SK-N-SH treated with all-trans-retinoic acid at 6 μM for 48 hours (cell line): ENCODE data around the gene TEKT1.

Experiments used
- ATAC-seq: fragments of 200-7000 bp; cut with Tn5 transposase; 3 replicates; pipeline ENCODE4 v1.9.1; 2020; ENCODE audit warnings: mild to moderate bottlenecking, moderate library complexity
- ARNTL ChIP-seq: fragments of 450-650 bp; formaldehyde crosslinking; IDR thresholded peaks from 2 replicates; pipeline ENCODE4 v1.5.0; 2020; ENCODE audit warnings: low read depth, mild to moderate bottlenecking, moderate library complexity, borderline replicate concordance
- BACH2 ChIP-seq: fragments of 250-450 bp; sonication (Bioruptor Pico); IDR thresholded peaks from 2 replicates; pipeline ENCODE4 v1.9.0; 2021; ENCODE audit warnings: mild to moderate bottlenecking, borderline replicate concordance
- CSDC2 ChIP-seq: fragments of 250-450 bp; sonication (Bioruptor Pico); IDR thresholded peaks from 2 replicates; pipeline ENCODE4 v1.5.0; 2020; ENCODE audit warnings: mild to moderate bottlenecking, moderate library complexity
- ESRRG ChIP-seq: fragments of 250-450 bp; sonication (Bioruptor Pico); IDR thresholded peaks from 2 replicates; pipeline ENCODE4 v1.6.1; 2021; ENCODE audit warnings: mild to moderate bottlenecking
- GLIS3 ChIP-seq: fragments of 250-450 bp; sonication (Bioruptor Pico); IDR thresholded peaks from 2 replicates; pipeline ENCODE4 v1.5.0; 2020; ENCODE audit warnings: mild to moderate bottlenecking, moderate library complexity
- ISL1 ChIP-seq: fragments of 250-450 bp; sonication (Bioruptor Pico); IDR thresholded peaks from 2 replicates; pipeline ENCODE4 v2.1.2; 2022; ENCODE audit warnings: mild to moderate bottlenecking, moderate library complexity
- OSR1 ChIP-seq: fragments of 250-450 bp; sonication (Bioruptor Pico); IDR thresholded peaks from 2 replicates; pipeline ENCODE4 v1.8.0; 2022; ENCODE audit warnings: moderate library complexity, mild to moderate bottlenecking, inconsistent platforms
- PPARA ChIP-seq: fragments of 250-450 bp; sonication (Bioruptor Pico); IDR thresholded peaks from 2 replicates; pipeline ENCODE4 v1.5.0; 2020; ENCODE audit warnings: mild to moderate bottlenecking, borderline replicate concordance
- RARB ChIP-seq: fragments of 250-450 bp; sonication (Bioruptor Pico); IDR thresholded peaks from 2 replicates; pipeline ENCODE4 v1.8.0; 2021; ENCODE audit warnings: mild to moderate bottlenecking, moderate library complexity
- TCF4 ChIP-seq: fragments of 250-450 bp; sonication (Bioruptor Pico); IDR thresholded peaks from 2 replicates; pipeline ENCODE4 v1.8.0; 2021; ENCODE audit warnings: mild to moderate bottlenecking, moderate library complexity, borderline replicate concordance
- TOX ChIP-seq: fragments of 250-450 bp; sonication (Bioruptor Pico); IDR thresholded peaks from 2 replicates; pipeline ENCODE4 v1.8.0; 2021; ENCODE audit warnings: mild to moderate bottlenecking, moderate library complexity, borderline replicate concordance
- ZC3H10 ChIP-seq: fragments of 250-450 bp; sonication (Bioruptor Pico); IDR thresholded peaks from 2 replicates; pipeline ENCODE4 v1.5.1; 2021; ENCODE audit warnings: mild to moderate bottlenecking, moderate library complexity
- ZFP3 ChIP-seq: fragments of 250-450 bp; sonication (Bioruptor Pico); IDR thresholded peaks from 2 replicates; pipeline ENCODE4 v1.5.0; 2020; ENCODE audit warnings: mild to moderate bottlenecking, moderate library complexity
- ZFP30 ChIP-seq: fragments of 450-650 bp; formaldehyde crosslinking; IDR thresholded peaks from 2 replicates; pipeline ENCODE4 v1.5.0; 2022; ENCODE audit warnings: mild to moderate bottlenecking, moderate library complexity
- ZNF565 ChIP-seq: fragments of 450-650 bp; formaldehyde crosslinking; conservative IDR thresholded peaks from 2 replicates; pipeline ENCODE4 v1.5.0; 2020; ENCODE audit warnings: low read depth, mild to moderate bottlenecking, moderate library complexity
- ZNF70 ChIP-seq: fragments of 450-650 bp; formaldehyde crosslinking; IDR thresholded peaks from 2 replicates; pipeline ENCODE4 v1.5.0; 2020; ENCODE audit warnings: mild to moderate bottlenecking, moderate library complexity
- ZNF8 ChIP-seq: fragments of 450-650 bp; formaldehyde crosslinking; IDR thresholded peaks from 2 replicates; pipeline ENCODE4 v1.5.0; 2020; ENCODE audit warnings: mild to moderate bottlenecking, moderate library complexity
- TF ChIP-seq, protein P1 (sequence below): fragments of 250-450 bp; sonication (Bioruptor Pico); IDR thresholded peaks from 2 replicates; pipeline ENCODE4 v1.8.0; 2020; ENCODE audit warnings: mild to moderate bottlenecking, moderate library complexity, borderline replicate concordance
- TF ChIP-seq, protein P2 (sequence below): fragments of 250-450 bp; sonication (Bioruptor Pico); IDR thresholded peaks from 2 replicates; pipeline ENCODE4 v1.5.1; 2020; ENCODE audit warnings: low read depth, mild to moderate bottlenecking, moderate library complexity
- TF ChIP-seq, protein P3 (sequence below): fragments of 250-450 bp; sonication (Bioruptor Pico); IDR thresholded peaks from 2 replicates; pipeline ENCODE4 v1.8.0; 2021; ENCODE audit warnings: low read depth, mild to moderate bottlenecking, moderate library complexity, borderline replicate concordance
- TF ChIP-seq, protein P4 (sequence below): fragments of 250-450 bp; sonication (Bioruptor Pico); IDR thresholded peaks from 2 replicates; pipeline ENCODE4 v1.5.0; 2020; ENCODE audit warnings: mild to moderate bottlenecking, moderate library complexity

TEKT1 gene

DNA sequence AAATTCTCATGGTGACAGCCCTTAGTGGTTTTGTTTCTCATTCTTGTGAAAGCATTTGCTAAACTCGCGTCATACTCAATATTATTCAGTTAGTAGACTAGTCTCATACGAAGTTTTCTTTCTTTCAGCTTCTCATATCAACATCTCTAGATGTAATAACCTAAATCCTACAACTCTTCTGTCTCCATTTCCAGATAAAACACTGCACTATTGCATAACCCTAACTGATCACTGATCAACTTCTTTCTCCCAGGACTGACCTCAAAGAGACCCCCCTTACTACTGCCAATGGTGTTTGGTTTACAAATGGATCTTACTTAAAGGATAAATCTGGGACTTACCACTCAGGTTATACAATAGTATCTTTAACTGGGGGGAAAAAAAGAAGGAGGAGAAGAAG lies 36.3 kb upstream of the TEKT1 start:
- no peak for TF ChIP-seq ZFP3 (CRISPR knock-in tag)
- TF ChIP-seq ZNF565 (CRISPR knock-in tag): no peak
- TF ChIP-seq BACH2 (CRISPR knock-in tag): no peak
- TF ChIP-seq TOX (CRISPR knock-in tag): no peak
- TF ChIP-seq ZC3H10 (CRISPR knock-in tag): no peak
- no peak for ATAC-seq

DNA sequence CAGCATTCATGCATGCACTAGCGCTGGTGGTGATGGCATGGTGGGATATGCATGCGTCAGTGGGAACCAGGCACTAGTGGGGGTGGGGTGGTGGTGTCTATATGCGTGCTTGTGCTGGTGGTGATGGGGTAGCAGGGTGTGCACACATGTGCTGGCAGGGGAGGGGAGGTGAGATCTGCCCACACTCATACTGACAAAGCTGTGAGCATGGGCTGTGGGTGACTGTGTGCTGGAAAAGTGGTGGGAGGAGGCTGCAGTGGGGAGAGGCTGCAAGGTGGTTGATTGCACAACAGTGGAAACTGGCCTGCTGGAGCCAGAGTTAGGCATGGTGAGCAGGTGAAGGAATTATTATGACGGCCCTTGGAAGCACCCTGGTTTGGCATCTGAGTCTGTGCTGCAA lies 31.3 kb upstream of the TEKT1 start:
- ATAC-seq: no peak
- TF ChIP-seq OSR1 (CRISPR knock-in tag) (no peak), TCF4 (CRISPR knock-in tag) (no peak), ZFP30 (CRISPR knock-in tag) (no peak), BACH2 (CRISPR knock-in tag) (no peak), ZNF70 (CRISPR knock-in tag) (no peak), ZFP3 (CRISPR knock-in tag) (no peak), RARB (CRISPR knock-in tag) (no peak), ARNTL (CRISPR knock-in tag) (no peak), CSDC2 (CRISPR knock-in tag) (no peak), GLIS3 (CRISPR knock-in tag) (no peak), PPARA (CRISPR knock-in tag) (no peak)
- TF ChIP-seq, protein P1, sequence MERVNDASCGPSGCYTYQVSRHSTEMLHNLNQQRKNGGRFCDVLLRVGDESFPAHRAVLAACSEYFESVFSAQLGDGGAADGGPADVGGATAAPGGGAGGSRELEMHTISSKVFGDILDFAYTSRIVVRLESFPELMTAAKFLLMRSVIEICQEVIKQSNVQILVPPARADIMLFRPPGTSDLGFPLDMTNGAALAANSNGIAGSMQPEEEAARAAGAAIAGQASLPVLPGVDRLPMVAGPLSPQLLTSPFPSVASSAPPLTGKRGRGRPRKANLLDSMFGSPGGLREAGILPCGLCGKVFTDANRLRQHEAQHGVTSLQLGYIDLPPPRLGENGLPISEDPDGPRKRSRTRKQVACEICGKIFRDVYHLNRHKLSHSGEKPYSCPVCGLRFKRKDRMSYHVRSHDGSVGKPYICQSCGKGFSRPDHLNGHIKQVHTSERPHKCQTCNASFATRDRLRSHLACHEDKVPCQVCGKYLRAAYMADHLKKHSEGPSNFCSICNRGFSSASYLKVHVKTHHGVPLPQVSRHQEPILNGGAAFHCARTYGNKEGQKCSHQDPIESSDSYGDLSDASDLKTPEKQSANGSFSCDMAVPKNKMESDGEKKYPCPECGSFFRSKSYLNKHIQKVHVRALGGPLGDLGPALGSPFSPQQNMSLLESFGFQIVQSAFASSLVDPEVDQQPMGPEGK (CRISPR knock-in tag): no peak
- TF ChIP-seq, protein P2, sequence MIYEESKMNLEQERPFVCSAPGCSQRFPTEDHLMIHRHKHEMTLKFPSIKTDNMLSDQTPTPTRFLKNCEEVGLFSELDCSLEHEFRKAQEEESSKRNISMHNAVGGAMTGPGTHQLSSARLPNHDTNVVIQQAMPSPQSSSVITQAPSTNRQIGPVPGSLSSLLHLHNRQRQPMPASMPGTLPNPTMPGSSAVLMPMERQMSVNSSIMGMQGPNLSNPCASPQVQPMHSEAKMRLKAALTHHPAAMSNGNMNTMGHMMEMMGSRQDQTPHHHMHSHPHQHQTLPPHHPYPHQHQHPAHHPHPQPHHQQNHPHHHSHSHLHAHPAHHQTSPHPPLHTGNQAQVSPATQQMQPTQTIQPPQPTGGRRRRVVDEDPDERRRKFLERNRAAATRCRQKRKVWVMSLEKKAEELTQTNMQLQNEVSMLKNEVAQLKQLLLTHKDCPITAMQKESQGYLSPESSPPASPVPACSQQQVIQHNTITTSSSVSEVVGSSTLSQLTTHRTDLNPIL (CRISPR knock-in tag): no peak
- TF ChIP-seq, protein P3, sequence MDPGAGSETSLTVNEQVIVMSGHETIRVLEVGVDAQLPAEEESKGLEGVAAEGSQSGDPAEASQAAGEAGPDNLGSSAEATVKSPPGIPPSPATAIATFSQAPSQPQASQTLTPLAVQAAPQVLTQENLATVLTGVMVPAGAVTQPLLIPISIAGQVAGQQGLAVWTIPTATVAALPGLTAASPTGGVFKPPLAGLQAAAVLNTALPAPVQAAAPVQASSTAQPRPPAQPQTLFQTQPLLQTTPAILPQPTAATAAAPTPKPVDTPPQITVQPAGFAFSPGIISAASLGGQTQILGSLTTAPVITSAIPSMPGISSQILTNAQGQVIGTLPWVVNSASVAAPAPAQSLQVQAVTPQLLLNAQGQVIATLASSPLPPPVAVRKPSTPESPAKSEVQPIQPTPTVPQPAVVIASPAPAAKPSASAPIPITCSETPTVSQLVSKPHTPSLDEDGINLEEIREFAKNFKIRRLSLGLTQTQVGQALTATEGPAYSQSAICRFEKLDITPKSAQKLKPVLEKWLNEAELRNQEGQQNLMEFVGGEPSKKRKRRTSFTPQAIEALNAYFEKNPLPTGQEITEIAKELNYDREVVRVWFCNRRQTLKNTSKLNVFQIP (CRISPR knock-in tag): no peak

DNA sequence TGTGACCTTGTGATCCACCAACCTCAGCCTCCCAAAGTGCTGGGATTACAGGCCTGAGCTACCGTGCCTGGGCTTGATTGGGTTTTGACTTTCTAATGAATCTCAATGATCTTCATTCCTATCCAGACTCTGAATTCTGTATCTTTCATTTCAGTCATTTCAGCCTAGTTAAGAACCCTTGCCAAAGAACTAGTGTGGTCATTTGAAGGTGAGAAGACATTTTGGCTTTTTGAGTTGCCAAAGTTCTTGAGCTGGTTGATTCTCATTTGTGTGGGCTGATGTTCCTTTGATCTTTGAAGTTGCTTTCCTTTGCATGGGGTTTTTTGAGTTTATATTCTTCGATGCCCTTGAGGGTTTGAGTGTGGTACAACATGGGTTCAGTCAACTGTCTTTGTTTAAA lies 30.6 kb upstream of the TEKT1 start:
- TF ChIP-seq TCF4 (CRISPR knock-in tag) (no peak), ESRRG (CRISPR knock-in tag) (no peak), ZNF70 (CRISPR knock-in tag) (no peak), ARNTL (CRISPR knock-in tag) (no peak), ZNF565 (CRISPR knock-in tag) (no peak), ISL1 (CRISPR knock-in tag) (no peak), RARB (CRISPR knock-in tag) (no peak), PPARA (CRISPR knock-in tag) (no peak), ZFP3 (CRISPR knock-in tag) (no peak), ZC3H10 (CRISPR knock-in tag) (no peak), ZNF8 (CRISPR knock-in tag) (no peak), OSR1 (CRISPR knock-in tag) (no peak), GLIS3 (CRISPR knock-in tag) (no peak)
- TF ChIP-seq, protein P3 (CRISPR knock-in tag): no peak
- TF ChIP-seq, protein P1 (CRISPR knock-in tag): no peak
- TF ChIP-seq, protein P4, sequence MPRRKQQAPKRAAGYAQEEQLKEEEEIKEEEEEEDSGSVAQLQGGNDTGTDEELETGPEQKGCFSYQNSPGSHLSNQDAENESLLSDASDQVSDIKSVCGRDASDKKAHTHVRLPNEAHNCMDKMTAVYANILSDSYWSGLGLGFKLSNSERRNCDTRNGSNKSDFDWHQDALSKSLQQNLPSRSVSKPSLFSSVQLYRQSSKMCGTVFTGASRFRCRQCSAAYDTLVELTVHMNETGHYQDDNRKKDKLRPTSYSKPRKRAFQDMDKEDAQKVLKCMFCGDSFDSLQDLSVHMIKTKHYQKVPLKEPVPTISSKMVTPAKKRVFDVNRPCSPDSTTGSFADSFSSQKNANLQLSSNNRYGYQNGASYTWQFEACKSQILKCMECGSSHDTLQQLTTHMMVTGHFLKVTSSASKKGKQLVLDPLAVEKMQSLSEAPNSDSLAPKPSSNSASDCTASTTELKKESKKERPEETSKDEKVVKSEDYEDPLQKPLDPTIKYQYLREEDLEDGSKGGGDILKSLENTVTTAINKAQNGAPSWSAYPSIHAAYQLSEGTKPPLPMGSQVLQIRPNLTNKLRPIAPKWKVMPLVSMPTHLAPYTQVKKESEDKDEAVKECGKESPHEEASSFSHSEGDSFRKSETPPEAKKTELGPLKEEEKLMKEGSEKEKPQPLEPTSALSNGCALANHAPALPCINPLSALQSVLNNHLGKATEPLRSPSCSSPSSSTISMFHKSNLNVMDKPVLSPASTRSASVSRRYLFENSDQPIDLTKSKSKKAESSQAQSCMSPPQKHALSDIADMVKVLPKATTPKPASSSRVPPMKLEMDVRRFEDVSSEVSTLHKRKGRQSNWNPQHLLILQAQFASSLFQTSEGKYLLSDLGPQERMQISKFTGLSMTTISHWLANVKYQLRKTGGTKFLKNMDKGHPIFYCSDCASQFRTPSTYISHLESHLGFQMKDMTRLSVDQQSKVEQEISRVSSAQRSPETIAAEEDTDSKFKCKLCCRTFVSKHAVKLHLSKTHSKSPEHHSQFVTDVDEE (CRISPR knock-in tag): no peak
- ATAC-seq: no peak
